GM18870 (cell line): ENCODE data around the gene GALM.
A peak's percentile ranks its signal among the peaks of the same experiment; 100 is the strongest.
"Not testable (repeated sequence)": the region's sequence is repeated elsewhere in the genome, so short reads cannot be mapped to it uniquely, and the experiment has no call there.

Source experiments
- ATAC-seq: cut with Tn5 transposase; IDR thresholded peaks from one replicate; pipeline ENCODE4 v1.9.1; 2021; ENCODE audit warnings: moderate library complexity; ENCODE audit not compliant: unreplicated experiment

GALM gene

DNA sequence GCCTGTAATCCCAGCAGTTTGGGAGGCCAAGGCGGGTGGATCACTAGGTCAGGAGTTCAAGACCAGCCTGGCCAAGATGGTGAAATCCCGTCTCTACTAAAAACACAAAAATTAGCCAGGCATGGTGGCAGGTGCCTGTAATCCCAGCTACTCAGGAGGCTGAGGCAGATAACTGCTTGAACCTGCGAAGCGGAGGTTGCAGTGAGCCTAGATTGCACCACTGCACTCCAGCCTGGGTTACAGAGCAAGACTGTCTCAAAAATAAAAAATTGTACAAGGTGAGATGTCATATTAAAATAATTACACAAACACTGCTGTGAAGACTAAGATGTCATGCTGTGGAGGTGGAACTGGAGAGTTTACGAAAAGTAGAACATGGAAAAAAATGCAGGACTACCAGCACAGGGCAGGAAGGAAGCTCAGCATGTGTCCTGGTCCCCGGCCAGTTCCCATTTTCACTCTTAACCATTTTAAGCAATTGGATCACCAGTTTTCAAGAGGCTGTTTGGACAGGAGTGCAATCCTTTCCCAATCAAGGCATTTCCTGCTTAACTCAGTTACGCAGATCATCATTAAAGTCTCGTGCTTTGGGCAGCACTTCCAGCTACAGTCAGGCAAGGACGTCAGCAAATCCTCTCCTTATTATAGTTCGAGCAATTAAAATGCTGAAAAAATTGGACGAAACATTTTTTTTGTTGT lies 71.2 kb downstream of the GALM start:
- not testable (repeated sequence) for ATAC-seq

DNA sequence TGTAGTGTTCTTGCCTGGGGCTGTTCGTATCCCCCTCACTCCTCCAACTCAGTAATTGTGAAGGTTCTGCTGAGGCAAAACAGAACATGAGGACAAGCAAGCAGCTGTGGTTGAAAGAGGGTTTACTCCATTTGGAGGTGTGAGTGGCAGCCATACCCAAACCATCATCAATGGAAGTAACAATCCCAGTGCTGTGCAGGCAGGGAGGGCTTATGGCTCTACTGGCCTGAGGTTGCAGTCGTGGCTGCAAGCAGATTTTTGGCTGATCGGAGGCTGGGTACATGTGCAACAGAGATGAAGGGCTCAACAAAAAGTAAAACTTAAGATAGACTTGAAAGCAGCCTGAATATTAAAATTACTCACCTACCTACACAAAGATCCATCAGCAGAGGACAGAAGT lies 72.0 kb downstream of the GALM start:
- ATAC-seq = no peak

DNA sequence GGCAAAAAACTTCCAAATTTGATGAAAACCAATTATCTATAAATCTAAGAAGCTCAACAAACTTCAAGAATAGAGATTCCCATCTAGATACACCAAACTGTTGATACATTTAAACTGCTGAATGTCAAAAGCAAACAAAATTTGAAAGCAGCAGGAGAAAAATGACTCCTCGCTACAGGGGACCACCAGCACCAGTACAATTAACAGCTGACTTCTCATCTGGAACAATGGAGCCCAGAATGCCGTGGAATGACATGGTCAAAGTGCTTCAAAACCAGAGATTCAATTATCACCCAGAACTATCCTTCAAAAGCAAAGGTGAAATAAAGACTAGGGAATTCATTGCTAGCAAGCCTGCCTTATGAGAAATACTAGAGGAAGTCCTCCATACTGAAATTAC lies 73.6 kb downstream of the GALM start:
- no peak for ATAC-seq

DNA sequence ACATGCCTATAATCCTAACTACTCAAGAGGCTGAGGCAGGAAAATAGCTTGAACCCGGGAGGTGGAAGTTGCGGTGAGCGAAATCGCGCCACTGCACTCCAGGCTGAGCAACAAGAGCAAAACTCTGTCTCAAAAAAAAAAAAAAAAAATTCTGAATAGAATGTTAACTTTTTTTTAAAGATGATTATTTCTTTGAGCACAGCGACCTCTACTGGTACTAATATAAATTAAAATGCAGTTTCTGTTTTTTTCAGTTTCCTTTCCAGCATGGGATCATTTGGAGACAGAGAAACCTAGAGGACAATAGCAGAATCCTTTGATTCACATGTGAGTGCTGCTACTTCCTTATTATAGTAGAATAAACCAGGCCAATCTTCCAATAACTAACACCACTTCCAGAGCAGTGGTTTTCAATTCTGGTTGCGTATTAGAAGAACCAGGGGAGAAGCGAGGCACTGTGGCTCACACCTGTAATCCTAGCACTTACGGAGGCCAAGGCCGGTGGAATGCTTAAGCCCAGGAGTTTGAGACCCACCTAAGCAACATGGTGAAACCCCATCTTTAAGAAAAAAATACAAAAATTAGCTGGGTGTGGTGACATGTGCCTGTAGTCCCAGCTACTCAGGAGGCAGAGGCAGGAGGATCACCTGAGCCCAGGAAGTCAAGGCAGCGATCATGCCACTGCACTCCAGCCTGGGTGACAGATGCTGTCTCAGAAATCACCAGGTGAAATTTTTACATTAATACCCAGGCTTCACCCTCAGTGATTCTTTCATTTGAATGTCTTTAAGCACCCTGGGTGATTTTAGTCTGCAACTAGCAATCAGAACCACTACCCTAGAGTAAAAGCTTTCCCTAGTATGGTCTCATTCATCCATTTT lies 75.2 kb downstream of the GALM start:
- no peak for ATAC-seq

DNA sequence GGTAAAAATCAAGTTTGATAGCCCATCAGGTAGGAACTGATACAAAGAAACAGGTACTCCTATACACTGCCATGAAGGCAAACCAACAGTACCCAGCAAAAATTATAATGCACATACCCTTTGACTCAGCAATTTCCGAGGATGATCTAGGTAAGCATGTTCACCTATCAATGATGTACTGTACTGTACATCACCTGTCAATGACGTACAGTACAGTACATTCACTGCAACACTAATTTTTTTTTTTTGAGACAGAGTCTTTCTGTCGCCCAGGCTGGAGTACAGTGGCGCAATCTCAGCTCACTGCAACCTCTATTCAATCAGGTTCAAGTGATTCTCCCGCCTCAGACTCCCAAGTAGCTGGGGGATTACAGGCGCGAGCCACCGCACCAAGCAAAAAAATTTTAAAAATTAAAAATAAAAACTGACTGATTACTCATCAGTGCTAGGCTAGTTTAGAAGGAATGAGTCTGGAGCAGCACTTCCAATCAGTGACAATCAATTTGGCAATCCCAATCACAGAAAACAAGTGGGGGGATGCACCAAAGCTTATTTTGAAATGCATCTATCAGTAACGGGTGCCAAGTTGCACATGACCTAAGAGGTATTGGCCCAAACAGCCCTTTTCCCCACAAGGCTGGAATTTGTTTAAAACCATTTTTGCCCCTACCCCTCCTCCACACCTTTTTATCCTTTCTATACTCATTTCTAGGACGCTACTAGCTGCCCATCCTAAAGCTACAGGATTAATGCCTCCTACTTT lies 77.1 kb downstream of the GALM start:
- ATAC-seq = no peak

DNA sequence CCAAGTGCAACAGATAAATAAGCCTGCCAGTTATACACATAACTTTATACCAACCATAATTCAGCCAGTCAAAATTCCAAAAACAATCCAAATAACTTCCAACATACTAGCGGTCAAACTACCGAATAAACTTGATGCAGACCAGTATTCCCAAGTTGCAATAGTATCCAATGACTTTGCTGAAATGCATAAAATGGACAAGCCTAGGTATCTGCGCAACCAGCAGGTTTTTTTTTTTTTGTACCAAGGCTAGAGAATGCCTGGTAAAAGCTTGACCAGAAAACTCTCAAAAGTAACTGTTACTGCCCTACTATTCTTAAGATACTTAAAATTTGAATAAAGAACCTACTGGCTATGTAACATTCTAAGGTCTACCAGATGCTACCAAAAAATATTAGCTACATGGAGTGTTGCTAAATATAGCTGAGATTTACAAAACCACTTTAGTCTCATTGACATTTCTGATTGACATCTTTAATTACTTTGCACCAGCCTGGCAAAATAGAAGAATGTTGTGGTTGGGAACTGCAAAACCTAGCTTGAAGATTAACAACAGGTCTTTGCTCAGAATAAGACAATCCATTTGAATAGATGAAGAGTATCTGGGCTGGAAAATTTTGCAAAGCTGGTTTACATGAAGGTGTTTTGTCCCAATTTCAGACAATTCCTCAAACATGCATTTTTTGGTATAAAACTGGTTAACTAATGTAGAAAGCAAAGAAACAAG lies 77.9 kb downstream of the GALM start:
- ATAC-seq = no peak

DNA sequence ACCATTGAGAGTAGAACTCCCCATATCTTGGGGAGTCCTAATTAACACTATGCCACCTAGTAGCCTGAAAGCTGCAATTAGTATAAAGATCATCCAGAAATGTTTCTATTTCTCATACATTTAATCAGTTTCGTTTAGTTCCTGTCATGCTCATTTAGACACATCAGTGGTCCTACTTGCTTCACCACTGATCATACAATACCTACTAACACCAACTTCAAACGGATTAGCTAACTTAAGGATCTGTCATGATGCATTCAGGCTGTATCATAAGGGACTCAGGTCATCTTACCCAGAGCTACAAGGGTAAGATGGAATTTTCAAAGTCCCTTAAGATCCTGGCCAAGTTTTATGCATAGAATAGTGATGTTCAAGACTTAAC lies 78.5 kb downstream of the GALM start:
- ATAC-seq = no peak

DNA sequence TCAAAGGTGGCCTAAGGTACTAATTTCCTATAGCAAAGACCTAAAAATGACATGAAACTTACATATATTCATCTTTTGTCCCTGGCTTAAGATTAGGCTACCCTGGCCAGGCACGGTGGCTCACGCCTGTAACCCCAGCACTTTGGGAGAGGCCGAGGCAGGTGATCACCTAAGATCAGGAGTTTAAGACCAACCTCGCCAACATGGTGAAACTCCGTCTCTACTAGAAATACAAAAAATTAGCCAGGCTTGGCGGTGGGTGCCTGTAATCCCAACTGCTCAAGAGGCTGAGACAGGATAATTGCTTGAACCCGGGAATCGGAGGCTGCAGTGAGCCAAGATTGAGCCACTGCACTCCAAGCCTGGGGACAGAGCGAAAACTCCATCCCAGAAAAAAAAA lies 79.4 kb downstream of the GALM start:
- ATAC-seq = no peak

DNA sequence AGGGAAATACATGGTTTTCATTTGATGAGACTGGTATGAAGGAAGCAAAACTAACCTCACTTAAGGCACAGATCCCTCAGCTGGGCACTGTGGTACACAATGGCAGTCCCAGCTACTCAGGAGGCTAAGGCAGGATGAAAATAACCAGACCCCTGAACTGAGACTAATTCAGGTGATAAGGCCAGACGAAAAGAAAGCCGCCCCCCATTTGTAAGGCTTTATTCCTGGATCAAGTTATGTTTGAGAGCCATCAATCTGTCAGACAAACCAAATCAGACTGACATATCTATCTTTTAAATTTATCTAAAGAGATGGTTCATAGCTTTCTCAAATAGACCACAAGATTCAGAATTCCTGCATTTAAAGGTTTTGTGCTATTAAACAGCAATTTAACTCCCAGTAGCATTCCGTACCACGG lies 81.1 kb downstream of the GALM start:
- no peak for ATAC-seq

DNA sequence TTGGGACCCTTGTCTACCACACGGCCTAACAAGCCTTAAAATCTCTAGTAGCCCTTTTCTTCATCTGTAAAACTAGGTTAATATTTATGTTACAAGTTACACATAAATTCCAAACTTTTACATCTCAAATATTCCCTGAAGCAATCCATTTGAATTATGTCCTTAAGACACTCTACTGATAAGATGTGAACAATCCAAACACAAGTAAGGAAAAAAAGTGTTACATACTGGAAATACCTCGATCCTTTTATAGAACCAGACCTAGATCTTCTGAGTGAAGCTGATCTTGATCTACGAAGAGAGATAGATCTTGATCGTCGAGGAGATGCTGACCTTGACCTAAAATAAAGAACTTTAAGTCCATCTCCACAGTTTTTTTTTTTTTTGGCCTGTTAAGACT lies 81.9 kb downstream of the GALM start:
- ATAC-seq = no peak

DNA sequence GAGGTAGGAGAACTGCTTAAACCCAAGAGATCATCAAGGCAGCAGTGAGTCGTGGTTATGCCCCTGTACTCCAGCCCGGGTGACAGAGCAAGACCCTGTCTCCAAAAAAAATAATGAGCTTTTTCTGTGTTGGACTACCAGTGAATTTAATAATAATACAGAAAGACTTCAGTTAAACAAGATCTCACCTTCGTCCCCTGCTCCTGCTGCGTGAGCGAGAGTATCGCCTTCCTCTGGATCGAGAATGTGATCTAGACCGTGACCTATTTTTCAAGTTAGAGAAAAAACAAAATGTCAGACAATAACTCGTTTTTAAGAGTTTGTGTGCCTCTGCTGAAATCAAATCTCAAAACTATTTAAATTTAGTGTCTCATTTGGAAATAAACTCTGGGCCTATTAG lies 82.5 kb downstream of the GALM start:
- ATAC-seq = no peak

DNA sequence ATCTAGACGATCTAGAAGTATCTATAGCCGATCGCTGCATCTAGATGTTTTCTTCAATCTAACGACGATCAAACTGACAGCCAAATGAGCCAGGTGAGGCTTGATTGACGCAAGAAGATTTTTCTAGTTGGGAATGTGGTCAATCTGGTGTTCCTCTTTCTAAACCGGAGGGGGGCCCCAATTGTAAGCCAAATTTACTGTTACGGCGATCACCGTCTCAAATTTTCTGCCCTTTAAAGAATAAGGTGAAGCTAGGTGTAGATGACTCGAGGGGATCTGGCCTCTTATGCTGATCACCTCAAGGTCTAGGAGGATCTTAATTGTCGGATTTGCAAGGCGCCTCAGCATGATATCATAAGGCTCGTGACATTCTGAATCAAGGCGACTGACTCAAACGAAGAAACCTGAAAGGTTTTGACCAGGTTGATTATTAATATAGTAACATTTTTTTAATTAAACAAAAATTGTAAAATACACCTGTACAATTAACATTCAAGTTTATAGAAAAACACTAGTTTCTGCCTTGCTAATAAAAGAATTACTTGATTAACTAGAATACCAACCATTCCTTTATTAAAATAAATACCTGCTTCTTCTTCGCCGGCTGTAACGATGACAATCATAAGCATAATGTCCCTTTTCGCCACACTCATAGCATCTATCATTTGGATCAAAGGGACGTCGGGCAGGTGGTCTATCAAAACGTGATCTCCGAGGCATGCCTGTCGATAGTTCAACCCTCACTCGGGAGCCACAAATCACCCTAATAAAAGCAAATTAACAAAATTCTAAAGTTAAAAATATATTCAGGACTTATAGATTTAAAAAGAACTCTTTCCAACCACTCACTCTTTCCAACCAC lies 83.3 kb downstream of the GALM start:
- no peak for ATAC-seq

DNA sequence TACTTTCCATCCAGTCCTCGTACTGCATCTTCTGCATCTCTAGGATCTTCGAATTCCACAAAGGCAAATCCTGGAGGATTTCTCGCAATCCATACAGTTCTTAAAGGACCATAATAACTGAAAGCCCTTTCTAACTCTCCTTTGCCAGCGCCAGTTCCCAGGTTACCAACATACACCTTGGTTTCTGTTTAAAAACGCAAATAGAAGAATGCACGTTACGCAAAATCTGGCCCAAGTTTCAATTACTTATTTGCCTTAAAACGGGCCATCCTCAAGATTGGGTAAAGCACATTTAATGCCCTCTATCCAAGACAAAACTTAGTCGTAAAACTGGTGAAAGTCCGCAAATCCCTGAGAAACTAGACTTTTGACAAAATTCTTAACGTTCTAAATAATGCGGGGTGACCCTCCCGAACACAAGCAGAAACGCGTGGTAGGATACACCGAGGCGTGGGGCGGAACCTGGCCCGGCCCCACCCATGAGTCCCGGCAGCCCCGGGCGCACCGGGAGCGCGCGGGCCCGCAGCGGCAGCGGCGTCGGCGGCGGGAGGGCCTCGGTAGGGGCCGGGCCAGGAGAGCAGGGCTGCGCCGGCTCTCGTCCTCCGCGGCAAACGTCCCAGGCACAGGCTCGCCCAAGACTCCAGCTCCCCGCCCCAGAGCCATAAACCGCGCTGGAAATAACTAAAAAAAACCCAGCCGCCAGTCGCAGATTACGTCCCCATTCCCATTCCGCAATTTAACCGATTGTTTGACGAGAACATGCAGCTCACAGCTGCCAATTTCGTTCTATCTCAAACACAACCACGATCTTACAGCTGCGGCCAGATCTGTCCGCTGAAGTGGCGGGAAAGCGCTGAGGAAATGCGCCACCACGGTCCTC lies 84.3 kb downstream of the GALM start:
- ATAC-seq = peak; percentile 5

DNA sequence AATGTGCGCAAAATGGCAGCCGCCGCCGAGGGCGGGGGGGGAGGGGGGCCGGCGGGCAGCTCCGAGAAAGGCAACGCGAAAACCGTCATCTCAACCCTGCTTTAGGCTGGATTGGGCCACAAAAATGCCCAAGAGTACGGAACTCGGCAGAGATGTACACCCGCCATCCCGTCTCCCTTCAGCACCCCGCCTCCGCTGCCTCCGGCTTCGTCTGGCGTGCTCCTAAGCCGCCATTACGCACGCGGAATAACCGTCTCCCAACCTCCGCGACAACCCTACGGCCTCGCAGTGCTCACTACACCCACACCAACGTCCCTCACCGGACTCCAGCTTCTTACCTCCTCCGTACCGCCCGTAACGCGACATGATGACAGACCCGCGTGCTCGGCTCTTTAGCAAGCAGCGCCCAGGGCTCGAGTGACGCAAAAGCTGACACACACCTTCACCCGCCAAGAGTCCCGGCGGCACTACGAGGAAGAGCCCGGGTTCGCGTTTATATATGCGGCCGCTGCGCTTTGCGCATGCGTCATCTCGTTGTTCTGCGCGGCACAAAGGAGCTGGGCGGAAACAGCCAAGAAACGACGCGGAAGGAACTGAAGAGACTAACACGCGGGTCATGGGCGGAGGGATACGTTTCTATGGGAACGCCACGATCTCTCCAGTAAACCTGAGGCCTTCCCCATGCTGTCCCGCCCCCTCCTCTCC lies 85.1 kb downstream of the GALM start, which contains the start of gene SRSF7:
TSS of gene SRSF7 (minus strand) at position 471 of the 705 bp plus-strand sequence. CDS start at position 366, 105 bp downstream.
- ATAC-seq = peak; percentile 74

DNA sequence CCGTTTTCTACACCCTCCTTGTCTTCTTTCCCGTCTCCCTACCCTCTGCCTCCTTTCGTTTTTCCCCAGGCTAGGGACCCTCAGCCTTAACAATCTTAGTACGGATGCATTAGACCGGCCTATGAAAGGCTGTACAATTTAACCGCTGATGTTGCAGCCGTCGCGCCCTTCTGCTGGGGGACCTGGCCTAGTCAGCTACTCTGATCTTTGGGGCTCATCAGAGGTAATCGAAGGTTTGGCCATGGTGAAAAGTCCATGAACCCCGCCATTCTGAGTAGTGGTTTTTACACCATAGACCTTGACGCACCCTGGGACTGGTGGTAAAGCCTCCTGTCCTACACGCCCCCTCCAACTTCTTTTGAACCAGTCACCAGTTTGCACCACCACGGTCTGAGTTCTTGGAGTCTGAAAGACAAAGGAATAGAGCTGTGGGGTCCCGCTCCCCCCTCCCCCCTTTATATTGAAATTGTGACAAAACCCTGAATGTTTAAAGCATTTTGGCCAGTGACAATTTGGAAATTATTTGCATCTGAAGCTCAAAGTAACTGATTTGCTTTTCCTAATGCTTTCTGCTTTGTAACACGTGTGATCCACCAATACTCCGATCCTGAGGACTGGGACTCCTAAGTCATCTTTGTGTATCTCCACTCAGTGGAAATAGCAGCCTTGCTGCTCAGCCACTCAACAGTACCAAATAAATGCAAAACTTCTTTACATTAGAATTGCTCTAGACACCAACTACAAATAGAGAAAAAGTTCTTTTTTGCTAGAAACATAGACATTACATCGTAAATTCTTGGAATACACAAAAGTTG lies 85.9 kb downstream of the GALM start:
- ATAC-seq = no peak

DNA sequence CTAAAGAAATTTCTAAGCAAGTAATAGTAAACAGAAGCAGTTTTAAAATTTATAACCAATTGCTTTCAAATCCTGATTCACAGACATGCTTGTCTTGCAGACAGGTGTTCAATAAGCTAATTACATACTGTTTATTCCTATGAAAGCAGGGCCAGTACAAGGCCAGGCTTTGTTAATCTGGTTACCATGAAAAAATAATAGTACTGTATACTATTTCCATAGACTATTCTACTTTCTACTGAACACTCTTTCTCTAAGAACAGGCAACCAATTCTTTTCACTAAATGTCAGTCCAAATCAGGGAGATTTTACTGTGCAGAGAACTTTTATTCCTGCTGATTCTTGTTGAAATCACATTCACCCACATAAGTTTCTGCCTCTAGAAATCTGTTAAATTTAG lies 88.1 kb downstream of the GALM start:
- ATAC-seq = no peak

DNA sequence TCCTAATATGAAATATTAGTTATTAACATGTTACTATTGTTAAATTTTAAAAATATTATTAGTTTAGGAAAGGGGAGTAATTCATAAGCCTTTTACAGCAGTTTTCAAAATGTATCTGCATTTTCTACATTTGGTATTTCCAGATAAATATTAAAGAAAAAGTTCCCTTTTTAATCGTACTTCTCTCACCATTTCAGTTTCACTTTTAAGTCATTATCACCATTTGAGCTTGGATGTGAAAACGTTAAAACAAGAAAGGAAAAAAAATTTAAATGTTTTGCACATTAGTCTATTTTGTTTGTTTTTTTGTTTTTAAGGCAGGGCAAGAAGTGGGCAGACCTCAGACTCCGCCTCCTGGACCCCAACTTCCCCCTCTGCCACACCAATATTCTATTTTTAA lies 88.6 kb downstream of the GALM start:
- ATAC-seq = no peak
